GM18867 (cell line): ENCODE data around the gene PIM1.
"Not testable (repeated sequence)": the region's sequence is repeated elsewhere in the genome, so short reads cannot be mapped to it uniquely, and the experiment has no call there.

ENCODE experiments used
- ATAC-seq: cut with Tn5 transposase; IDR thresholded peaks from one replicate; pipeline ENCODE4 v1.9.1; 2021; ENCODE audit warnings: mild to moderate bottlenecking, moderate library complexity; ENCODE audit not compliant: unreplicated experiment

Gene PIM1

GRCh38 chr6:37169496-37170272 is at the start of gene PIM1:
TSS of gene PIM1 (plus strand) at chr6:37170152. CDS start at chr6:37170576, 424 bp downstream.
- peak; percentile 67 for ATAC-seq

- ATAC-seq = no peak
These were observed 48.4 kb upstream of the PIM1 start for GRCh38 chr6:37121556-37121955.

DNA sequence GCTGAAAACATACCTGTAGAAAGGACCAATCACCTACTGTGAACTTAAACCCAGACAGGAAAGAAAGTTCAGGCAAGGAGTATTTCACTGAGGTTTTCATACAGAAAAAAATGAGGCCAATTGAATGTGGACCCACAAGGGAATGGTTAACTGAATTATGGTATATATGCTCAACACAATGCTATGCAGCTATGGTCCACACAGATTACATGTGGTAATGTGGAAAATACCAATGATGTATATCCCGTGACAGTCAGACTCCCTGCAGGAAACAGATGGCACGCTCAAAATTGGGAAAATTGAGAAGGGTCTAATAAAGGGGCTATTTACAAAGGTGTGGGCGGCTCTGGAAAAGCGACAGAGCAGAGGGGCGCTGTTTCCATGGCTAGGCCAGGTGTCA is 47.1 kb upstream of the PIM1 start:
- ATAC-seq = no peak

DNA sequence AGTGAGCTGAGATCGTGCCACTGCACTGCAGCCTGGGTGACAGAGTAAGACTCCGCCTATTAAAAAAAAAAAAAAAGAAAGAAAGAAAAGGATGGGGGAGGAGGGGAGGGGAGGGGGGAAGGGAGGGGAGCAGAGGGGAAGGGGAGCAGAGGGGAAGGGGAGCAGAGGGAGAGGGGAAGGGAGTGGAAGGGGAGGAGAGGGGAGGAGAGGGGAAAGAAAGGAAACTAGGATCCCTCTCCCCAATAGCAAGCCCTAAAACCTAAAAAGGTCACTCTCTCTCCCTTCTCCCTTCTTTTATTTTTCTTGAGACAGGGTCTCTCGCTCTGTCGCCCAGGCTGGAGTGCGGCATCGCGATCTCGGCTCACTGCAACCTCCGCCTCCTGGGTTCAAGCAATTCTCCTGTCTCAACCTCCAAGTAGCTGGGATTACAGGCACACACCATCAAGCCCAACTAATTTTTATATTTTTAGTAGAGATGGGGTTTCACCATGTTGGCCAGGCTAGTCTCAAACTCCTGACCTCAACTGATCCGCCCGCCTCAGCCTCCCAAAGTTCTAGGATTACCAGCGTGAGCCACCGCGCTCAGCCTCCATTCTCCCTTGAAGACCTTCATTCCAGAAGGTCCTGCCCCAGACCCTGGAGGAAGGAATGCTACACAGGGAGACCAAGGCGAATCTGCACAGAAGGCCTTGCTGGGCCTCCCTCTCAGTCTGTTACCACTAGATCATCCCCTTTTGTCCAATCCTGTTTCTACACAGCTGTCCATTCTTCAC is 45.8 kb upstream of the PIM1 start:
- no peak for ATAC-seq

- ATAC-seq = no peak
These were observed 44.0 kb upstream of the PIM1 start for GRCh38 chr6:37125774-37126492.

DNA sequence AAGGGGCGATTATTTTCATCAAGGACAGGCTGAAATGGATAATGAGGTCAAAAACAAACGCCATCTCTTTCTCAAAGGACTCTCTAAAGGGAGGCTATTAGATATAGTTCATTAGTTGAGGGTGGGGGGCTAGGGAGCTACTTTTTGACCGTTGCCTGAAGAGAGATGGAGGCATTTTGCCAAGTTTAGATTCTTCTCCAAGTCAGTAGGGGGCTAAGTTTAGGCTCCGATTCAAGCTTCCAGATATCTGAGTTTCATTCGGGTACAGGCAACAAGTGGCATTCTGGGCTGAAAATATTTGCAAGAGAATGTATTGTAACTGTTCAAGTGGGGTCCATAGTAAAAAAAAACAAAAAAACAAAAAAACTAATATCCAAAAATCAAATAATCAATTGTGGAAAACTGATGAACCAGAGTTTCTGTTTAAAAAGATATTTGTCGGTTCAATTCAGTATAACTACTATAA is 43.4 kb upstream of the PIM1 start:
- no peak for ATAC-seq

DNA sequence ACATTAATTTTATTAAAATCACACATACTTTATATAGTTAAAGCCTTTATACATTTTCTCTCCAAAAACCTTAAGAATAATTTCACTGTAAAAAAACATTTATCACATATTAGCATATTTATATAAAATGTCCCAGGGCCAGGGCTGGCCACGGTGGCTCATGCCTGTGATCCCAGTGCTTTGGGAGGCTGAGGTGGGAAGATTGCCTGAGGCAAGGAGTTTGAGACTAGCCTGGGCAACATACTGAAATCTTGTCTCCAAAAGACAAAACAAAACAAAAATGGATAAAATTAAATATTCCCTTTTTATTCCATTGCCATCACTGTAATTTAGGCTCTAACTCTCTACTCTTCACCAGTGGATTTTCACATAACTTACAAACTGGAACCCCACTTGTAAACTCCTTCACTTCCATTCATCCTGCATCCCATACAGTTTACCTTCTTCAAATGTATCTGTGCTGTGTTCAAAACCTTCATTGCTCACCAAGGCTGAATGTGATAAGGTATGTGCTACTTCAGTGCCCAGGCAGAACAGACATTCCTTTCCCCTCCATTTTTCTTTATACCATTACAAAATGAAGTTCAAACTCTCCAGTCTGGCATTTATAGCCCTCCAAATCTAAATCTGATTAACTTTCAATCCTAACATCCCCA is 42.9 kb upstream of the PIM1 start:
- no peak for ATAC-seq

GRCh38 chr6:37127961-37128862 is 41.7 kb upstream of the PIM1 start:
- no peak for ATAC-seq

DNA sequence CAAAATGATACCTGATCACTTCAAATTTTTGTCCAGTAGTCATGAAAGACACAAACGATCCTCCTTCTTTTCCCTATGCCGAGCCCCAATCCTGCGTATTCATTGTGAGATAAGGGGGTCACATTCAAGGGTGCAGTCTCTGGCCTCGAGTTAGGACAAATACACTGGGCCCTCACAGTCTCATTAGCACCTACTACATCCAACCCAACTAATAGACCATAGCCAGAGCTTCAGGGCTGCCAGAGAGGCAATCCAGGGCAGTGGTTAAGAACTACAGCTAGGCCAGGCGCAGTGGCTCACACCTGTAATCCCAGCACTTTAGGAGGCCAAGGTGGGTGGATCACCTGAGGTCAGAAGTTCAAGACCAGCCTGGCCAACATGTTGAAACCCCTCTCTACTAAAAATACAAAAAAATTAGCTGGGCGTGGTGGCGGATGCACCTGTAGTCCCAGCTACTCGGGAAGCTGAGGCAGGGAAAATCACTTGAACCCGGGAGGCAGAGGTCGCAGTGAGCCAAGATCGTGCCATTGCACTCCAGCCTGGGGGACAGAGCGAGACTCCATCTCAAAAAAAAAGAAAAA is 41.0 kb upstream of the PIM1 start:
- ATAC-seq = not testable (repeated sequence)

DNA sequence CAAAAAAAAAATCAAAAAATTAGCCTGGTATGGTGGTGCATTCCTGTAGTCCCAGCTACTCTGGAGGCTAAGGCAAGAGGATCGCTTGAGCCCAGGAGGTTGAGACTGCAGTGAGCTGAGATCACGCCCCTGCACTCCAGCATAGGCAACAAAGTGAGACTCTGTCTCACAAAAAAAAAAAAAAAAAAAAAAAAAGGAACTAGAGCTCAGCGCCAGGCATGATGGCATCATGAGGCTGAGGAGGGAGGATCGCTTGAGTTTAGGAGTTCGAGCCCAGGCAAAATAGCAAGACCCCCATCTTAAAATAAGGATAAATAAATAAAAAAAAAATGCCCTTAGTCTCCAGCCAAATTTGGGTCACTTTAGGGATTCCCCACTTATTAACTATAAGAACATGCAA is 40.4 kb upstream of the PIM1 start:
- no peak for ATAC-seq

- no peak for ATAC-seq
These were observed 39.2 kb upstream of the PIM1 start for GRCh38 chr6:37130704-37131103.

DNA sequence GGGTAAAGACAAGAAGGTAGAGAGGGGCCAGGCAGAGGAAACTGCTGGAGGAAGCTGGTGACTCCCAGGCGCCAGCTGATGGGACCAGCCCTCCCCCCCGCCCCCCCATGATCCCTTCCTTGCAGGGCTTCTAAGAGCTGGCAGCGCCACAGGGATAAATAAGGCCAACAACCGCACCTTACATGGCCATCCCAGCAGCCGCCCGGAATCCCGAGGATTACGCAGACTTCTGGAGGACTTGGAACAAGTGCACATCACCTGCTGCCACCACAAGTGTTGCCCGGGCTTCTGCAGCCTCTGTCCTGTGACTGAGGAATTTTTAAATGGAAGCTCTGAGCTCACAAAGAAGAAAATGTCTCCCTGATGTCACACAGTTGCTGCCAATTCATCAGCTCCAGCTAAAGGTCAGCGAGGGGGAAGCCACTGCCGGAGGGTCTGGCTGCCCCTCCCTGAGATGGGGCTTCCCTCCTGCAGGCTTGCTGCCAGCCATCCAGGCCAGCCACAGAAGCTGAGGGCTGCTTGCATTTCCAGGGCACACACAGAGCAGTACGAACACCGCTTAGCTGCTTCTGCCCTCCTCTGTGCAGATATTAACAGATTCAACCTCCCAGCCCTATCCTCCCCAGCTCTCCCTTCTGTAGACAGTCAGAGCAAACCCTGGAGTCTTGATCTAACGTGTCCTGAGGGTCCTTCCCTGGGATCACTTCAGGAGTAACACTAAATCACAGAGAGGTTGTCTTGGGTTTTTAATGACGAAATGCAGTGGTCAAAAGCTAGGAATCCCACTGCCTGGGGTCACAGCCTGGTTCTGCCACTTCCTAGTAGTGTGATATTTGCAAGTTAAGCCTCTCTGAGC is 38.6 kb upstream of the PIM1 start:
- no peak for ATAC-seq

DNA sequence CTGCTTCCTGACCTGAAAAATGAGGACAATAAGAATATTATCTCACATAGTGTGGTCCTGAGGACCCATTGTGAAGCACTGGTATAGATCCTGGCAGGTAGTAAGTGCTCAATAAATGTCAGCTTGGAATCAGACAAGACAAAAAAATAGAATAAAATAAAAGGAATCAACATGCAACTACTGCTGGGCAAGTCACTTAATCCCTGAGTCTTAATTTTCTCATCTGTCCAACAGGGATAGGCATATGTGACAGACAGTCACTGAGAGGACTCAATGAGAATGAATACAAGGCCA is 38.0 kb upstream of the PIM1 start:
- ATAC-seq = no peak

DNA sequence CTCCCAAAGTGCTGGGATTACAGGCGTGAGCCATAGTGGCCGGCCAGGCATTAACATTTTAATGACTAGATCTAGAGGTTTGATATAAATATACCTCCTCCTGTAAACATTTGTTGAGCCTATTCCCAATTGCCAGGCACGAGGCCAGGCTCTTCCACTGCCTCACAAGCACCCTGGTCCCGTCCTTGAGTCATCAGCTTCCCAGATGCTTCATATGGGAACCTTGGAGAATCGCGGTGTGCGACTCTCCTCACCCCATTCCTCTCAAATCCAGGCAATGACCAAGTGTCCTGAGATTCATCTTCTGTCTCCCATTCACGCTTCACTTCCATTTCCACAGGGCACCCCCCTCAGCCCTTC is 35.9 kb upstream of the PIM1 start:
- ATAC-seq = no peak

DNA sequence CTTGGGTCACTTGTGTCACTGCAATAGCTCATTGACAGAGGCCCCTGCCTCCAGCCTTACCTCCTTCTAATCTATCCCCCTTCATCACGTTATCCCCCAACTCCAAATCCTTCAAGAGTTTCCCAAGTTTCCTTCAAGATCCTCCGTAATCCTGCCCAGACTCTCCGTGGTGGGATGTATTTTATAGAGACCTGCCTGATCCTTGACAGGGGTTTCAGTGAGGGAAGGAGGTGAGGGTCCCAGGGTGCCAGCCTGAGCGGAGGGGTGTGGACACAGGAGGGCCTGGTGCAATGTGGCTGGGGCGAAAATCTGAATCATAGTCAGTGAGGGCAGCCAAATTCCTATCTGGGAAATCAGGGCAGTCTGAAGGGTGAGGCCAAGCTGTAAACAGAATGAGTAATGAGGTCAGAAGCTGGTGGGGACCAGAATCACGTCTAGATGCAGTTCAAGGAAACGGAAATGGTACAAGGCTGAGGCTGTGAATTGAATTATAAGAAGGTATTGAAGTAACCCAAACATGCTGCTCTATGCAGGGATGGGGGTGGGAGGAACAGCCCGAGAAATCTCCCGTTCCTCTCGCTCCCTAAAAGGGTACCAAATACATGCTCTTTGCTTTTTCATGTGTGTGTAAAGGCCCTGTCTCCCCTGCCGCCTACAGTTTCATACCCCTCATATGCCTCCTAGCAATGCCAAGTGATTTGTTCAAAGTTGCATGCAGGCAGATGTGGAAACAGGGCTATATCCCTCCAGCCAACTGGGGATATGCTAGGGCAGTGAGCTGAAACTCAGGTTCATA is 35.4 kb upstream of the PIM1 start:
- ATAC-seq = no peak

GRCh38 chr6:37135835-37136694 is 33.9 kb upstream of the PIM1 start:
- no peak for ATAC-seq

DNA sequence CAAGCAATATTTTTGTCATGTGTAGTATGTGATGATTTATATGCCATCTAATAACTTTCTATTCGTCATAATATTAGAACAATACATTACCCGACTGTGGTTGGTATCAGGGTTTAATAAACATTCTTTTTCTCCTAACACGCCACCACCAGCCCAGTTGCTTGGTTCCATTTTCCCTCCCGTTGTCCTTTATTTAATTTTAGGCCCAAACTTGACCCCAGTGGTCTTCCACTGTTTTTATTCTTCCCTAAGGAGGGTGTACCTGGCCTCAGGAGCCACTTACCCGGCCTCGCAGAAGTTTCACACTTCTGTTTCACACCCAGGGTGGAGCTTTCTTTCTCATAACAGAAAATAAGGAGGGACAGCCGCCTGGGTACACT is 33.1 kb upstream of the PIM1 start:
- no peak for ATAC-seq
